GM19099 (cell line): ENCODE data around the gene SPRR2D.

Experiments
- POLR2A ChIP-seq: IDR thresholded peaks from 3 replicates; pipeline ENCODE4 v1.6.1; 2011; ENCODE audit warnings: low read depth; ENCODE audit not compliant: insufficient read length; ENCODE audit errors: extremely low read depth

The SPRR2D gene

DNA sequence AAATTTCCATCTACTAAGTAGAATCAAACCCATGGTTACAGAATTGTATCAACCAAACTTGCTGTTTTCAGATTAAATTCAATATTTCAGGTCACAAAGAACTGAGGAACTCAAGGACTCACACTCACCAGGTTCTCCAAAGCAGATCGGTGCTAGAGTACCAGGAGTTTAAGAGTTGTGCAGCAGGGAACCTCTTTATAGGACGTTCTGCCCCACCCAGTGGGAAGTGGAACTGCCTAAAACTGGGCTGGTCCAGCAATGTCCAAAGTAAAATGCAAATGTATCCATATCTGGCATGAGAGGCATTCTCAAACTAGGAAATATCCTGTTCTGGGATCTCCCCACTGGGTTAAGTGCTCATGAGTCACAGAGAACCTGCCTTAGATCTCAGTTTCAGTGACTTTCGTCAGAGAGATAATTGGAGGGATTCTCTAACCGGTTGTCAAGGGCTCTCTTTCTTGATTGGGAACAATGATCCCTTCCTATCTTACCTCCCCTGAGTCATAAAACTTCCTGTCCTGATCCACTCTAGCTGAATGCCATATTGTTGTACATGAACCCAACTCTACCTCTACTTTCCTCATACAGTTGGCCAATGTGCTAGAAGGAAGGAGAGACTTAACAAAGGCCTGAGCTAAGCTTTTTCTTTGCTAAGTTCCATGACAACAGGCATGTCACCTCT, at the start of gene SPRR2D:
Gene SPRR2D (minus strand): TSS at position 171 of the 682 bp plus-strand sequence. CDS start 774 bp downstream, outside the sequence.
- TF ChIP-seq POLR2A: no peak

DNA sequence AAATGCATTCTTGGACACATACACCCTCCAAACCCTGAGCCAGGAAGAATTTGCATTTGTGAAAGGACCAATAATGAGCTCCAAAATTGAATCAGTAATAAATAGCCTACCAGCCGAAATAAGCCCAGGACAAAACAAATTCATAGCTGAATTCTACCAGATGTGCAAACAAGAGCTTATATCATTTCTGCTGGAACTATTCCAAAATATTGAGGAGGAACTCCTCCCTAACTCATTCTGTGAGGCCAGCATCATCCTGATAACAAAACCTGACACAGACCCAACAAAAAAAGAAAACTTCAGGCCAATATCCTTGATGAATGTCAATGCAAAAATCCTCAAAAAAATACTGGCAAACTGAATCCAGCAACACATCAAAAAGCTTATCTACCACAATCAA, 46.7 kb upstream of the SPRR2D start:
- no peak for TF ChIP-seq POLR2A

DNA sequence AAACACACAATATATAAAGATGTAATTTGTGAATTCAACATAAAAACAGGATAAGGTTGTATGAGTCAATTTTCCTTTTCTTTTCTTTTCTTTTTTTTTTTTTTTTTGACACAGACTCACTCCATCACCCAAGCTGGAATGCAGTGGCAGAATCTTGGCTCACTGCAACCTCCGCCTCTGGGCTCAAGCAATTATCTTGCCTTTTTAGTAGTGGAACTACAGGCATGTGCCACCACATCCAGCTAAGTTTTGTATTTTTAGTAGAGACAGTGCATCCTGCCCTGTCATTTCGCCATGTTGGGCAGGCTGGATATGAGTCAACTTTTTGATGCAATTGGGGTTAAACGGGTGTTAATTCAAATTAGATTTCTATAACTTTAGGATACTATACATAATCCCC, 40.8 kb upstream of the SPRR2D start:
- TF ChIP-seq POLR2A: no peak

GRCh38 chr1:153072806-153073726, 32.1 kb upstream of the SPRR2D start:
- no peak for TF ChIP-seq POLR2A

- TF ChIP-seq POLR2A: no peak
Observed at GRCh38 chr1:153071511-153071910, 30.6 kb upstream of the SPRR2D start, which contains the start of gene SPRR2B. Gene SPRR2B (minus strand): TSS chr1:153071611. CDS start chr1:153070839, 772 bp downstream.

- no peak for TF ChIP-seq POLR2A
Observed at GRCh38 chr1:153070243-153070642, 29.3 kb upstream of the SPRR2D start.

- no peak for TF ChIP-seq POLR2A
Observed at GRCh38 chr1:153058826-153059784, 18.2 kb upstream of the SPRR2D start.

DNA sequence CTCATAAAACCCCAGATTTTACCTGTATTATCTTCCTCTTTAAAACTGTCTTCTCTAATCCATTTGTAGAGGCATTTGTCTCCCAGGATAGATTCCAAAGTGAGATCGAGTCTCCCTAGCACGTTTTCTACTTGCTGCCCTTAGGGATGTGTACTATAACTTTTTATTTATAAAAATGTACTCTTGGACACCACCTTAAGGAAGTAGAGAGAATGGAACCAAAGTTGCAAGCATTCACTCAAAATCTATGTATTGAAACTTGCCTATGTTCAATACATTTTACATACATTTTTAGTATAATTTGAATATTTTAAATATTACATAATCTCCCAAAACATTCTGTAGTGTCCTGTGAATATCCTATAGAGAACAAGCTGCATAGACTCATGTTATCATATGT, 17.2 kb upstream of the SPRR2D start:
- TF ChIP-seq POLR2A: no peak

DNA sequence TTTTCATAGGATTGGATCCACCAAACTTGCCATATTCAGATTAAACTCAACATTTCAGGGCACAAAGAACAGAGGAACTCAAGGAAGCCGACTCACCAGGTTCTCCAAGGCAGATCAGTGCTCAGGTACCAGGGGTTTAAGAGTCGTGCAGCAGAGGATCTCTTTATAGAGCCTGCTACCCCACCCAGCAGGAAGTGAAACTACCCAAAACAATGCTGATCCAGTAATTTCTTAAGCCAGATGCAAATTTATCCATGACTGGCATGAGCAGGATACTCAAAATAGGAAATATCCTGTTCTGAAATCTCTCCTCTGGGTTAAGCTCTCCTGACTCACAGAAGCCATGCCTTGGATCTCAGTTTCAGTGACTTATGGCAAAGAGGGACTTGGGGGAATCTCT, 16.5 kb upstream of the SPRR2D start, which contains the start of gene SPRR2A:
Gene SPRR2A (minus strand): TSS at position 138 of the 400 bp plus-strand sequence. CDS start 777 bp downstream, outside the sequence.
- TF ChIP-seq POLR2A: no peak

DNA sequence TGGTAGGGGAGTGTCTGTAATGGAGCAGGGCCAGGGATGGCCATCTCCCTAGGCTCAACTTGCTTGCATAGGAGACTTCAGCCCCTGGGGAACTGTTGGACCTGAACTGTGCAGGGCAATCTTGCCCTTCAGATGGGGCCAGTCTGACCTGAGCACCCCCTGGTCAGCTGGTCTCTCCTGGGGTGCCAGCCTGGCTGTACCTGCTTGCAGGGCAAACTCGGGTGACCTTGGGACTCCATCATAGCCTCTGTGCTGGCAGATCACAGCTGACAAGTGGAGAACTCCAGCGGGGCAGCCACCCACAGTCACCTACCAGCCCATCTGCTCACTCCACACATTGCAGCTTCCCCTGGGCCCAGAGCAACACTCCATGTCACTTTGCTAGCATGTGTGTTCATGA, 8.3 kb upstream of the SPRR2D start:
- no peak for TF ChIP-seq POLR2A

DNA sequence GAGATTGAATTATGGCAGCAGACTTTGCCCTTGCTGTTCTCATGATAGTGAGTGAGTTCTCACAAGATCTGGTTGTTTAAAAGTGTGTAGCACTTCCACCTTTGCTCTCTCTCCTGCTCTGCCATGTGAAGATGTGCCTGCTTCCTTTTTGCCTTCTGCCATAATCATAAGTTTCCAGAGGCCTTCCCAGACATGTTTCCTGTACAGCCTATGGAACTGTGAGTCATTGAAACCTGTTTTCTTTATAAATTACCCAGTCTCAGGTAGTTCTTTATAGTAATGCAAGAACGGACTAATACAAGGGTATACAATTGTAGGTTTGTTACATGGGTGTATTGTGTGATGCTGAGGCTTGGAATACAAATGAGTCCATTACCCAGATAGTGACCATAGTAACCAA, 5.7 kb downstream of the SPRR2D start:
- no peak for TF ChIP-seq POLR2A

GRCh38 chr1:153032677-153033308, 8.1 kb downstream of the SPRR2D start:
- TF ChIP-seq POLR2A: no peak

GRCh38 chr1:153032073-153032472, 8.8 kb downstream of the SPRR2D start:
- TF ChIP-seq POLR2A: no peak

- no peak for TF ChIP-seq POLR2A
Observed at GRCh38 chr1:153030895-153031294, 10.0 kb downstream of the SPRR2D start, which contains the start of gene SPRR1B. Gene SPRR1B (plus strand): TSS chr1:153031203. CDS start chr1:153032346, 1,143 bp downstream.
